ENCODE data around the gene PIEZO2. TPM values are rescaled to one million over a fixed set of nuclear protein-coding genes. Genes with fewer than 3 reads are reported as not detected.

The PIEZO2 gene
- total and polyA plus RNA-seq, 7 donors = 1.4 to 35.2 (median 25.1) TPM; not detected in 1

GRCh38 chr18:10759241-10759640 lies 390.1 kb downstream of the PIEZO2 start:
- no peaks in the 10 kb centered on the region for H3K36me3 ChIP-seq
- intact Hi-C loops (cut with DNase I) = no loop called here
- DNase-seq = no peak
- no peak overlapping the region for H3K4me3 ChIP-seq
- no peaks in the 10 kb centered on the region for H3K9me3 ChIP-seq
- WGBS, 2 donors = 29 to 72% methylated on average over 7 of the region's 7 CpGs
- no peaks in the 10 kb centered on the region for H3K4me1 ChIP-seq
- H3K27me3 ChIP-seq = no peaks in the 10 kb centered on the region
- no peak overlapping the region for H3K27ac ChIP-seq
- TF ChIP-seq POLR2A (IDR thresholded peaks at IDR 0.05) = no peak
- no peak for TF ChIP-seq POLR2AphosphoS5 (IDR thresholded peaks at IDR 0.05)

DNA sequence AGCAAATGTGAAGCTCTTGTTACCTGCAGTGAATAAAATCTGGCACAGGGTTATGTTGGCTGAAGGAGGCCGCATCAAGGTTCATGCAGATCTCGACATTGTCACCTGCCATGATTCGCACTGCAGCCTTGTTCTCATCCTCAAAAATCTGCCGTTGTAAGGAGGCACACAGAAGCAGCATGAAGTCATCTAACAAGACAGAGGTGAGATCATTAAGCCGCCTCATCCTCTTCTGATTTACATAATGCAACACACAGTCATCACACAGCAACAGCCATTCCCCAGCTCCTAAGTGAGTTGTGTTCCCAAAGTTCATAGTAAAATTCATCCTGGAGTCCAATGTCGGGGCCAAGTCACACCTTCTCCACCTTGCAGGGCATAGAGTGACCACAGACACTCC lies 391.4 kb downstream of the PIEZO2 start:
- TF ChIP-seq CTCF (IDR thresholded peaks at IDR 0.05) = no peak
- TF ChIP-seq EP300 (IDR thresholded peaks at IDR 0.05) = no peak
- TF ChIP-seq POLR2AphosphoS5 (IDR thresholded peaks at IDR 0.05) = no peak
- TF ChIP-seq POLR2A (IDR thresholded peaks at IDR 0.05) = no peak
- Histone ChIP-seq H3K27me3 (no peaks in the 10 kb centered on the region), H3K9me3 (no peaks in the 10 kb centered on the region), H3K27ac (no peak overlapping the region), H3K4me1 (no peaks in the 10 kb centered on the region), H3K4me3 (no peak overlapping the region), H3K36me3 (no peaks in the 10 kb centered on the region)
- intact Hi-C loops (cut with DNase I) = no loop called here
- WGBS, 2 donors = 88 to 95% methylated on average over 6 of the region's 6 CpGs
- DNase-seq = no peak

DNA sequence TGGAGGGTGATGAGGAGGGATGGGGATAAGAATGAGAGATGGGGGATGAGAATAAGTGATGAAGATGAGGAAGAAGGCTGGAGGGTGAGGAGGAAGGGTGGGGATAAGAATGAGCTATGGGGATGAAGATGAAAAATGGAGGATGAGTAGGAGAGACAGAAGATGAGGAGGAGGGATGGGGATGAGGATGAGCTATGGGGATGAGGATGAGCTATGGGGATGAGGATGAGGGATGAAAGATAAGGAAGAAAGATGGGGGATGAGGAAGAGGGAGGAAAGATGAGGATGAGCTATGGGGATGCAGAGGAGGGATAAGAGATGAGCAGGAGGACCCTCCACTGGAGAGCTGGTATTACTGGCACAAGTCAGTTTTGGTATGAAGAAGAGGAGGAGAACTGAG lies 392.0 kb downstream of the PIEZO2 start:
- TF ChIP-seq POLR2A (IDR thresholded peaks at IDR 0.05) (no peak), POLR2AphosphoS5 (IDR thresholded peaks at IDR 0.05) (no peak), CTCF (IDR thresholded peaks at IDR 0.05) (no peak), EP300 (IDR thresholded peaks at IDR 0.05) (no peak)
- DNase-seq = no peak
- H3K27ac ChIP-seq = no peak overlapping the region
- no peak overlapping the region for H3K4me3 ChIP-seq
- H3K4me1 ChIP-seq = no peaks in the 10 kb centered on the region
- no peaks in the 10 kb centered on the region for H3K9me3 ChIP-seq
- intact Hi-C loops (cut with DNase I) = no loop called here
- H3K27me3 ChIP-seq = no peaks in the 10 kb centered on the region
- no peaks in the 10 kb centered on the region for H3K36me3 ChIP-seq

DNA sequence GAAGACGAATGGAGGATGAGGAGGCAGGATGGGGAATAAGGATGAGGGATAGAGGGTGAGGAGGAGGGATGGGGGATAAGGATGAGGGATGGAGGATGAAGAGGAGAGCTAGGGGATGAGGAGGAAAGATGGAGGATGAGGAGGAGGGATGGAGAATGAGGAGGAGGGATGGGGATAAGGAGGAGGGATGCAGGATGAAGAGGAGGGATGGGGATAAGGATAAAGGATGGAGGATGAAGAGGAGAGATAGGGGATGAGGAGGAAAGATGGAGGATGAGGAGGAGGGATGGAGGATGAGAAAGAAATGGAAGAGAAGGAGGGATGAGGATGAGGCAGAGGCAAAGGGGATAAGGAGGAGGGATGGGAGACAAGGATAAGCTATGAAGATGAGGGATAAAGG lies 393.5 kb downstream of the PIEZO2 start:
- Histone ChIP-seq H3K4me3 (no peak overlapping the region), H3K9me3 (no peaks in the 10 kb centered on the region), H3K4me1 (no peaks in the 10 kb centered on the region), H3K27ac (no peak overlapping the region), H3K27me3 (no peaks in the 10 kb centered on the region), H3K36me3 (no peaks in the 10 kb centered on the region)
- intact Hi-C loops (cut with DNase I) = no loop called here
- no peak for DNase-seq
- TF ChIP-seq POLR2AphosphoS5 (IDR thresholded peaks at IDR 0.05) (no peak), CTCF (IDR thresholded peaks at IDR 0.05) (no peak), POLR2A (IDR thresholded peaks at IDR 0.05) (no peak), EP300 (IDR thresholded peaks at IDR 0.05) (no peak)
- WGBS, 2 donors = 52 to 74% methylated on average over 1 of the region's 1 CpG

DNA sequence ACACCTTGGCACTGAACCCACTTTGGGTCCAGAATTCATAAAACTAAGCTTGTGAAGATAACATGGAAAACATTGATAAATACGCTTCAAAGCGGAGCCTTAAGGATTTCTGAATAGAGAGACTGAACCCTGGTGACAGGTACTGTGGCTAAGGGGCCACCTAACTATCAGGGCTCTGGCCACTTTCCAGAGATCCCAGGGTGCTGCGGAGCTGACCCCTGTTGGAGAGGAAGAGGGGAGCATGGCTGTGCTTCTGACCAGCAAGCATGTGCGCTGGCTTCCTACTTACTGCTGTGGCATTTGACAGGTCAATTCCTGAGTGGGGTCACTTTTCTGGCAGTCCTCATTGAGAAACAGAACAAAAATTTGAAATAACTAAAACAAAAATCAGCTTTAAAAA lies 395.2 kb downstream of the PIEZO2 start:
- intact Hi-C loops (cut with DNase I) = no loop called here
- no peaks in the 10 kb centered on the region for H3K27me3 ChIP-seq
- WGBS, 2 donors = 94 to 95% methylated on average over 4 of the region's 4 CpGs
- no peaks in the 10 kb centered on the region for H3K36me3 ChIP-seq
- no peak for DNase-seq
- no peak overlapping the region for H3K4me3 ChIP-seq
- no peak for TF ChIP-seq POLR2AphosphoS5 (IDR thresholded peaks at IDR 0.05)
- no peak for TF ChIP-seq CTCF (IDR thresholded peaks at IDR 0.05)
- TF ChIP-seq POLR2A (IDR thresholded peaks at IDR 0.05) = no peak
- no peak for TF ChIP-seq EP300 (IDR thresholded peaks at IDR 0.05)
- H3K27ac ChIP-seq = no peak overlapping the region
- H3K9me3 ChIP-seq = no peaks in the 10 kb centered on the region
- no peaks in the 10 kb centered on the region for H3K4me1 ChIP-seq
